M059J (cell line): Measurements from ENCODE around the gene TNFRSF14. TPM values are rescaled to one million over a fixed set of nuclear protein-coding genes. Genes with fewer than 3 reads are reported as not detected.

ENCODE experiments used
- DNase-seq: peaks from one replicate; pipeline ENCODE4 v3.0.0-alpha.2; 2012; ENCODE audit warnings: low read depth
- total RNA-seq: library from RNA; depleted of rRNA; stranded (reverse); fragments of >200 nt; shearing (Covaris generic); gene quantifications from 2 replicates; pipeline ENCODE4 v1.2.3, GENCODE V29; 2014

Gene TNFRSF14
- total RNA-seq, 1 experiment from 2014 or later, result 13.9 TPM

DNA sequence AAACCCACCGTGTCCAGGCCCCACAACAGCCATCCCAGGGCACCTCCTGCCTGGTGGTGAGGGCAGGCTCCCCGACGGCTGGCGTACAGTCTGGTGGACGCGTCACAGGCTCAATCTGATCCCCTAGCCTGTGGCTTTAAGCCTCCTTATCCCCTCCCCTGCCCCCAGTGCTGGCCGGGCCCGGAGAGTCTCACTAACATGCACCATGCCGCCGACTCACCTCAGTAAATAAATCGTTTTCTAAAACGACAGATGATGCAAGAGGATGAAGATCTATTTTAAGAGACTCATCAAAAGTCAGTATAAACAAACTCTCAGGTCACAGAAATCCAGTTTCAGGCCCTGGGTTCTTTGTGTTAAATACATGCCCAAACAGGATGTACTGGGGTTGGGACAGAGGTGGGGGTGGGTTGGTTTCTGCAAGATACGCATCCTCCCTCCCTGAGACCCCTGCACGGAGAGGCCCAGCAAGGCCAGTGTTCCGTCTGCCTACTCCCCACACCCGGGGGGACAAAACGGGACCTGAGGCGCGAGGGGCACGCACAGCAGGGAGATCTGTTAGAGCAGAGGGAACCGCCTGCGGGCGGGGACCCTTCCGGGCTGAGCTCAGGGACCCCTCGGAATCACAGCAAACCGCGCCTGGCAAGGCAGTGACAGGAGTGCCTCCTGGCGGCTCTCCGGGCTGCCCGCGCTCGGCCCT, 32.8 kb upstream of the TNFRSF14 start:
- DNase-seq, result no peak

DNA sequence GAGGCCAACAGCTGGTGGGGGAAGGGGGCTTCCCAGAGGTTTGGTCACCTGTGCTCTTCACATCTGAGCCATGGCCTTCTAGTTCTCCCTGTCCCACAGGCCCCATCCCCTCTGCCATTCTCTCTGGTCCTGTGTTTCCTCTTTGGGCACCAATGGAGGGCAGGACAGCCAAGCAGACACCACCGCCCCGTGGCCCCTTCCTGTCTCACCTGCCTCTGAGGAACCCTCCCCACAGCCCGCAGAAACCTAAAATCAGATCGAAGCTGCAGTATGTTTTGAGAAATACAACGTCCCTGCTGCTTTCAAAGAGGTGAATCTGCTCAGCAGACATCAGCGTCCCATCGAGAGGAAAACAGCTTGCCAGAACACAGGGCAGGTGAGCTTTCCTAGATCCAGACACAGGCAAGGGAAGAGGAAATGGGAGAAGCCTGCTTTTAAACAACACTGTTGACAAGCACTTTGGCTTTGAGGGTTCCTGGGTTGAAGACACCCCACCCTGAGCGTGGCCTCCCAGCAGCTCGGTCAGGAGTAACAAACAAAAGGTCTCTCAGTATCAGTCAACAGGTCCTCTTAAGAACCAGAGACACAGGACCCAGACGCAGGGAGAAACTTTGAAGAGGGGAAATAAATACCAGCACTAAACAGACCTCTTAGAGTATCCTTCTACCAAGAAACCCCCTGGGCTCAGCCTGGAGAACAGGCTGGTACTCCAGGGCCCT, 32.1 kb upstream of the TNFRSF14 start:
- no peak for DNase-seq

GRCh38 chr1:2525572-2525919, 30.6 kb upstream of the TNFRSF14 start:
- DNase-seq, result no peak

DNA sequence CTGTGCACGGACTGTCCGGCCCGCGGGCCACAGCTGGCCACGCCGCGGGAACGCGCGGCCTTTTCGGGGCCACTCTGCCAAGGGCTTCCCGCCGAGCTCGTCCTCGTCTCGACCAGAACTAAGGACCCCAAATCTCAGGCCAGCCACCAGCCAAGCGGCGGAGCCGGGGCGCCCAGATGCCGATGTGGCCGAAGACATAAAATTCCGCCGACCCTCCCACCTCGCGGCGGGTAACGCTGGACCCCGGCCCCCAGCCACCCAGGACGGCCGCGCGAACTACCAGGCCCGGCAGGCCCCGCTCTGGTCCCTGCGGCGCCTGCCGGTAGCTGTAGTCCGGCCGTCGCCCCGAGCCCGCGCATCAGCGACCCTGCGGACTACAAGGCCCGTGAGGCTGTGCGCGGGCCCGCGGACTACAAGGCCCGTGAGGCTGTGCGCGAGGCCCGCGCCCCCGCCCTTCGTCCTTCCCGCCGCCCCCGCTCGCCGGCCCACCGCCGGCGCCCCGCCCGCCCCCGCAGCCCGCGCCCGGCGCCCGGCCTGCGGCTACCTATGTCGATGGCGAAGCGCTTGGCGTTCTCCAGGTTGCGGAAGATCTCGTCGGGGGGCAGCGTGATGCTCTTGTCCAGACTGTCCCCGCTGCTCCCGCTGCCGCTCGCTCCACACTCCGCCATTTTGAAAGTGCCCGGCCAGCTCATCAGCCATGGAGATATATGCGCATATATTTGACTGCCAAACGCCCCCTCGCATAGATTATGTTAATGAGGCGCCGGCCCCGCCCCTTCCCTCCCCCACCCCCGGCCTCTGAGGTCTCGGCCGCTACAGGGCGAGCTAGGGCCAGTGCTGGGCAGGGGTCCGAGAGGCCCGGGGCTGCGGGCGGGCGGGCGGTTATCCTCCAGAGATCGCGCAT, 30.0 kb upstream of the TNFRSF14 start, which contains the start of gene PANK4:
PANK4 (minus strand) TSS at position 677 of the 904 bp plus-strand sequence; CDS start at position 668, 9 bp downstream.
- peak; percentile 90 for DNase-seq

DNA sequence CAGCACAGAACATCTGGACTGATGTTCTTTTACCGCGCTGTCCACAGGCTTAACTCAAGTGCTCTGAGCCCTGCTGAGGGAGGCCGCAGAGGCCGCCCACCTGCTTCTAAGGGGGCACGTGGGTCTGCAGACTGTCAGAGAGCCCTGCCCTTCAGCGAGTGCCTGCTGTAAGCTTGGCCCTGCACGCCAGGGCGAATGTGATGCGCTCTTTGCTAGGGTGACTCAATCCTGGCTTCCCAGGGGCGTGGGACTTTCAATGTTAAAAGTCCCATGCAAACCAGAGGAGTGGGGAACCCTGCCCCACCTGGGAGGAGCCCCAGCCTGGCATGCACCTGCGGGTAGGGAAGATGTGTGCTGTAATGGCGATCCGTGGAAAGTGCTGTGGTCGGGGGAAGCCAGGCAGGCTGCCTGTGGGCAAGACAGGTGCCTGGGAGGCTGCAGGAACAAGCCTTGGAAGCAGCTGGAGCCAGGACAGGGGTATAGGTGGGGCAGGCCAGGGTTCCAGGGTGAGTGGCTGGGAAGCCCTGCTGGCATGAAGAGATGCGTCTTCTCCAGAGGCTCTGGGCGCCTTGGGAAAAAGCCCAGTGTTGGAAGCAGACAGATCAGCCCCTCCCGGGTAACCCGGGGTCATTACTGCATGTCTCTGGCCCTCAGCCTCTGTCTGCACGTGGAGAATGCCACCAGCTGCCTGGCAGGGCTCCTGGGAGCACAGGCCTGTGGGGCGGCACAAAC, 29.2 kb upstream of the TNFRSF14 start:
- DNase-seq, result peak; percentile 64

- no peak for DNase-seq
Measured at GRCh38 chr1:2527556-2527860, 28.7 kb upstream of the TNFRSF14 start.

DNA sequence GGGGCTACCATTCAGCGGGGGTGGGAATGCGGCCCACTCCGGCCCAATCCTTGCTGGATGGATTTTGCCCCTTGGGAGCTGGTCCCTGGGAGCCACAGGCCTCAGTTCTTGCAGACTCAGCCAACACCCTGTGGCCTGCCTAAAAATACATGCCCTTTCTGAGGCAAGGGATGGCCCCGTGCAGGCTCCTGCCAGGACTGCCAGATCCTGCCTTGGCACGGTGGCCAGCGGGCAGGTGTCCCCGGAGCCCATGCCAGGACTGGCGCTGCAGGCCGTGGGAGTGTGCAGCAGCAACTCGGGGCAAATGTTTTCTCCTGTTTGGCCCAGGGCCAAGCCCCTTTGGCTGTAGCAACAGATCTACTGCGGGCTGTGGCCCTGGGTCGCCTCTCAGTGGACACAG, 28.2 kb upstream of the TNFRSF14 start:
- DNase-seq, result no peak

GRCh38 chr1:2528611-2528965, 27.6 kb upstream of the TNFRSF14 start:
- no peak for DNase-seq

GRCh38 chr1:2528966-2529783, 27.0 kb upstream of the TNFRSF14 start:
- no peak for DNase-seq

- no peak for DNase-seq
Measured at GRCh38 chr1:2529784-2530512, 26.2 kb upstream of the TNFRSF14 start, which contains the start of gene HES5. Gene HES5, minus strand, starts transcription at chr1:2530263. Its CDS starts 99 bp downstream, at chr1:2530164.

- peak; percentile 54 for DNase-seq
Measured at GRCh38 chr1:2530513-2531361, 25.4 kb upstream of the TNFRSF14 start.

- DNase-seq, result no peak
Measured at GRCh38 chr1:2532485-2533160, 23.5 kb upstream of the TNFRSF14 start.

DNA sequence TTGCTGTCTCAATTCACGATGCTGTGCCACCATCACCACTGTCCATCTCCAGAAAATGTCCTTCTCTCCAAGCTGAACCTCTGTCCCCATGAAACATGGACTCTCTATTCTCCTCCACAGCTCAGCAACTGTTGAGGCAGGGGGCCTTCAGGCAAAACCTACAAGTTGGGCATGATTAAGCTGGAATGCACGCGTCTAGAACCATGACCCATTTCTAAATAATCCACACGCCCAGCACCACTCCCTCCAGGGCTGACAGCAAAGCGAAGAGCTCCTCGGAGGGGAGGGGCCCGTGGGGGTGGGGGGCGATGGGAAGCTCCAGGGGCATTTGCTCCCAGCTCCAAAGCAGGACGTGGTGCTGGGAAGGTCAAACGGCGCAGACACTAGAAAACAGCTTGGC, 22.8 kb upstream of the TNFRSF14 start:
- DNase-seq, result peak; percentile 70

- DNase-seq, result no peak
Measured at GRCh38 chr1:2534315-2534686, 21.9 kb upstream of the TNFRSF14 start.

GRCh38 chr1:2534687-2535441, 21.3 kb upstream of the TNFRSF14 start:
- peak; percentile 74 for DNase-seq

- DNase-seq, result no peak
Measured at GRCh38 chr1:2535455-2535854, 20.7 kb upstream of the TNFRSF14 start.

GRCh38 chr1:2535981-2536380, 20.2 kb upstream of the TNFRSF14 start:
- DNase-seq, result no peak

DNA sequence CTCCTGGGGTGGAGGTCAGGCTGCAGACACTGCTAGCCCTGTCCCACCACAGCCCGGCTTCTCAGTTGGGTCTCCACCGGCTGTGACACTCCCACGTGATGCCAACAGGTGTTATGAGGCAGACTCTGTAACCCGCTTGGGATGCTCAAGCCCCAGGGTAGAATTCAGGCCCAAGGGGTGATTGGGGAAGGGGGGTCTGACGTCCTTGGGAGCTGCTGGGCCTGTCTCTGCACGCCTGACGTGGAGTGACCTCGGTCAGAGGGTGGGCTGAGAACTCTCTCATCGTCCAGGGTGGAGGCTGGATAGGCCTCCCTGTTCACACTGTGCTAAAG, 18.4 kb upstream of the TNFRSF14 start:
- DNase-seq, result no peak
